GM18867 (cell line): ENCODE measurements around the gene MRPL40.
A peak's percentile ranks its signal among the peaks of the same experiment; 100 is the strongest.

Experiments used
- ATAC-seq: cut with Tn5 transposase; IDR thresholded peaks from one replicate; pipeline ENCODE4 v1.9.1; 2021; ENCODE audit warnings: mild to moderate bottlenecking, moderate library complexity; ENCODE audit not compliant: unreplicated experiment

The MRPL40 gene

DNA sequence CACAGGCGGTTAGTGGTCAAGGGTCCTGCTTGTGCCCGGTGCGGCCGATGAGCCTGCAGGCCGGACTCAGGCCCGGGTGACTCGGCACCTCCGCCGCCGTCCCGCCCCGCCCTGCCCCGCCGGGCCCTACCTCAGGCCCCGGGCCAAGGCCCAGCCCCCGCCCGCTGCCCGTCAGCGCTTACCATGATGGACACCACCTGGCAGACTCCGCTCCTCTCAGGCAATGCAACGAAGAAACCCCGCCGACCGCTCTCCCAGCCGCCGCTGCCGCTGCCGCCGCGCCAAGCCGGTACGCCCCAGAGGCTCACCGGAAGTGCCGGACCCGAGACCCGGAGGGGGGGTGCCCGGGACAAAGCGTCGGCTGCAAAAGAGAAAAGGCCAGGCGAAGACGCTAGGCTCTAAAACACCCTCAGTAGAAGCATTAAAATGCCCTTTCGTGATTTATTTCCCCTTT is 46.6 kb downstream of the MRPL40 start, which contains the start of gene UFD1:
Gene UFD1 (minus strand): TSS at position 293 of the 454 bp plus-strand sequence. CDS start 108 bp downstream, at position 185.
- ATAC-seq = peak; percentile 56

DNA sequence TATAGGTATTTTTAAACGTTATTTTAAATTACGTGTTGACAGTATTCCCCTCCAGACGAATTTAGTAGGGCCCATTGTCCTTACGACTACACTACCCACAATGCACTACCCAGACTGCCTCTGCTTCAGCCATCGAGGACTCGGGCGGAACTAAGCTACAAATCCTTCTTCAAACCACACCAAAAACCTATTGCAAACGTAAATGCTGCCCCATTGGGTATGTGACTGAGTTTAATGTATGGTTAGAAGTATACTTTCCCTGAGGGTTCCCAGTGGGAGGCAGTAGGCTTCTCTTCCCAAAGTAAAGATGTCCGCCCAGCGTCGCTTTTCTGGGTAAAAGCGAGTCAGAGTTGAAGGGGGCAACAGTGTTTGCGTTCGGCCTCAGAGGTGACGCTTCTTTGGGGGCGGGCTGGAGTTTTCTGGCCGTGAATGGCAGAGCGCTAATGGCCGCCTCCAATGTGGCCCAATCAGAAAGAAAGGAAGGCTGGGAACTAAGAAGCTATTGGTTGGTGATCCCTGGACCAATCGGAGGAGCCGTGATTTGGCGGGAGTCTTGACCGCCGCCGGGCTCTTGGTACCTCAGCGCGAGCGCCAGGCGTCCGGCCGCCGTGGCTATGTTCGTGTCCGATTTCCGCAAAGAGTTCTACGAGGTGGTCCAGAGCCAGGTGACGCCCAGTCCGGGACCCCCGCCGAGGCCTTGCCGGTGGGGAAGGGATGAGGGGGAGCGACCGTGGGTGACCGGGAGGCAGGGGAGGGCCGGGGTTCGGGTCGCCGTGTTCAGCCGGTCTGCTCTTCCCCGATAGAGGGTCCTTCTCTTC is 47.2 kb downstream of the MRPL40 start, which contains the start of gene CDC45:
Gene CDC45 (plus strand): TSS at position 566 of the 818 bp plus-strand sequence. CDS start 49 bp downstream, at position 615.
- ATAC-seq = peak; percentile 86

DNA sequence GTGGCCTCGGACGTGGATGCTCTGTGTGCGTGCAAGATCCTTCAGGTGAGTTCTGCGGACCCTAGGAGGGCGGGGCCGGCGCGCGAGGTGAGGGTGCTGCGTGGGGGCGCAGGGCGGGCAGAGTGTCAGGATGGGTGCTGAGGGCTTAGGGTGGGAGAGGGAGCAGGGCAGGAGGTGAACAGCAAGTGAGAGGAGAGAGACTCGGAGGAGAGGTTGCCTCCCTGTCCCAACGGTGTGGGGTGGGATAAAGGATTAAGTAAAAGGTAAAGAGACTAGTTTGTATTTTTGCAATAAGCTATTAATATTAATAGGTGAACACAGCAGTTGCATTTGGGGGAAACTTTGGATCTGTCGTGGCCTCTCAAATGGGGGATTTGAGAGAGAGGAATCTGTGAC is 47.8 kb downstream of the MRPL40 start:
- ATAC-seq = no peak

DNA sequence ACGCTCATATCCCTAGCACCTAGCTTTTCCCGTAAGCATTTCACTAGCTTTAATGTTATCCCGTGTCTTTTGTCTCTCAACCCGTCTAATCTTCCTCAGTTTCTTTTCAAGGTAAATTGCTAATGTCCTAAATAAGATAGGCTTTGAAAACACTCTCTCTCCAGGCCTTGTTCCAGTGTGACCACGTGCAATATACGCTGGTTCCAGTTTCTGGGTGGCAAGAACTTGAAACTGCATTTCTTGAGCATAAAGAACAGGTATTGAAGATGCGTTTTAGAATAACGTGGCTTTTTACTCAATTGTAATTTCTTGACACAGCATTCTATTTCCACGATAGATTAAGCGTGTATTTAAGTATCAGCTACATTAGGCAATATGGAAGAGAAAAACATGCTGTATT is 48.4 kb downstream of the MRPL40 start:
- no peak for ATAC-seq

DNA sequence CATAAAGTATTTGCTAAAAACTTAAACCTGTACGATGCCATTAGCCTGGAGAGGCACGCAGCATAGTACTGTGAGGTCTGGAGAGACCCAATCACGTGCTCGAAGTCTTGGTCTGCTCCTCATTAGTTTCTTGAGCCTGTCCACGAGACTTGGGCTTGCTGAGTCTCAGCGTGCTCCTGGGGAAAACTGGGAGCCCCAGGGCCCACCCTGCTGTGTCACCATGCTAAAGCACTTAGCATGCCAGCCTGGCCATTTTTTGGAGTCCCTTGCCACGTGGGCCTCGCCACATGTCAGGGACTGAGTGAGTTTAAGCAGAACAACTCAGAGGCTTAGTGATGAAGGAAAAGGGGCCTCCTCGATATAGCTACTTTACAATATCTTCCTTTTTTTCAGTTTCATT is 50.0 kb downstream of the MRPL40 start:
- ATAC-seq = no peak

DNA sequence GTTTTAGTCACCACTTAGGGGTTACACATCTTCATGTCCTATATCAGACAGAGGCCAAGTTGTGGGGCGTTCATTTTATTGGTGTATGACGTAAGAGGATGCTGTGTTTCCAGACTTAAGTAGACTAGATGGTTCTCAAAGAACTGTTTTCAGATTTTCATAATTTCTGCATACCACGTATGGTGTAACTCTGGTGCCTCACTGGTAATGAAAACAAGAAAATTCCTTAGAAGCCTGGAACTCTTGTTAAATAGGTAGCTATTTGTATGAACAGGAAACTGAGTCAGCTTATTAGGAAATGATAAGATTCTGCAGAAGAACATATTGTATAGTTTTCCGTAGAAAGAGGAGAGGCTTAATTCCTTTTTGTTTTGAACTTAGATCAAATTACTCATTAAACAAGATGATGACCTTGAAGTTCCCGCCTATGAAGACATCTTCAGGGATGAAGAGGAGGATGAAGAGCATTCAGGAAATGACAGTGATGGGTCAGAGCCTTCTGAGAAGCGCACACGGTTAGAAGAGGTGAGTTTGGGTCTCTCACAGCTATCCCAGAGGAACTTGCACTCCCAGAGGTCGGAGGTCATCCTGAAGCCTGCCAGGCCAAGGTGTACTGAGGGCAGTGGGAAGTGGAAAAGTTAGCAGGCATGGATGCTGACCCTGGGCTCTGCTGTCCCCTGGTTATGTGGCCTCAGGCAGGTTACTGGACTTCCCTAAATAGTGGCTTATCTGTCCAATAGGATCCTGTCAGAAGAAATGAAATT is 51.3 kb downstream of the MRPL40 start:
- ATAC-seq = no peak
